ENCODE results near the gene HGS. TPM values are rescaled to one million over a fixed set of nuclear protein-coding genes. Genes with fewer than 3 reads are reported as not detected.
A peak's percentile ranks its signal among the peaks of the same experiment; 100 is the strongest.

HGS gene
- polyA plus RNA-seq, 1 donor from 2014 or later: 81.1 TPM

DNA sequence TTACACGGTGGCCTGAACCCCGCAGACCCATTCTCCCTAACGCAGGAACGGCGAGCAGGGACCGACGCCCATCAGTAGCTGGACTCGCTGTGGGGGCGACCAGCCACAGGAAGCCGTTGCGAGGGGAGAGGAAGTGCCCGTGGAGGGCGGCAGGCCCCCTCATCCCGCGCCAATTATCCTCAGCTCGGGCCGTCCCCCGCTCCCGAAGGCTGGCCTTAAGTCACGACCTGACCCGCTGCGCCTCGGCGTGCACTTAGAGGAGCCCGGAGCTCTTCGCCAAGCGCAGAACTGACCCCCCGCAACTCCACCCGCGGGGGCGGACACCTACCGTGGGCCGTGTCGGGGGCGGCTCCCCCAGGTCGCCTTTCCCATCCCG is 615 bp upstream of the HGS start:
- H3K4me3 ChIP-seq (ENCODE audit: low read length): peak overlapping the region; percentile 100
- H2AFZ ChIP-seq (ENCODE audit: low read depth, low read length): peak overlapping the region; percentile 33
- TF ChIP-seq POLR2AphosphoS5 (IDR thresholded peaks at IDR 0.05) (no peak), RAD21 (conservative IDR thresholded peaks at IDR 0.05) (no peak), CTCF (IDR thresholded peaks at IDR 0.05; ENCODE audit: poor library complexity, severe bottlenecking) (no peak), TAF1 (IDR thresholded peaks at IDR 0.05; ENCODE audit: low read depth) (no peak), SMC3 (conservative IDR thresholded peaks at IDR 0.05; ENCODE audit: poor library complexity) (no peak)
- TF ChIP-seq, protein P1, sequence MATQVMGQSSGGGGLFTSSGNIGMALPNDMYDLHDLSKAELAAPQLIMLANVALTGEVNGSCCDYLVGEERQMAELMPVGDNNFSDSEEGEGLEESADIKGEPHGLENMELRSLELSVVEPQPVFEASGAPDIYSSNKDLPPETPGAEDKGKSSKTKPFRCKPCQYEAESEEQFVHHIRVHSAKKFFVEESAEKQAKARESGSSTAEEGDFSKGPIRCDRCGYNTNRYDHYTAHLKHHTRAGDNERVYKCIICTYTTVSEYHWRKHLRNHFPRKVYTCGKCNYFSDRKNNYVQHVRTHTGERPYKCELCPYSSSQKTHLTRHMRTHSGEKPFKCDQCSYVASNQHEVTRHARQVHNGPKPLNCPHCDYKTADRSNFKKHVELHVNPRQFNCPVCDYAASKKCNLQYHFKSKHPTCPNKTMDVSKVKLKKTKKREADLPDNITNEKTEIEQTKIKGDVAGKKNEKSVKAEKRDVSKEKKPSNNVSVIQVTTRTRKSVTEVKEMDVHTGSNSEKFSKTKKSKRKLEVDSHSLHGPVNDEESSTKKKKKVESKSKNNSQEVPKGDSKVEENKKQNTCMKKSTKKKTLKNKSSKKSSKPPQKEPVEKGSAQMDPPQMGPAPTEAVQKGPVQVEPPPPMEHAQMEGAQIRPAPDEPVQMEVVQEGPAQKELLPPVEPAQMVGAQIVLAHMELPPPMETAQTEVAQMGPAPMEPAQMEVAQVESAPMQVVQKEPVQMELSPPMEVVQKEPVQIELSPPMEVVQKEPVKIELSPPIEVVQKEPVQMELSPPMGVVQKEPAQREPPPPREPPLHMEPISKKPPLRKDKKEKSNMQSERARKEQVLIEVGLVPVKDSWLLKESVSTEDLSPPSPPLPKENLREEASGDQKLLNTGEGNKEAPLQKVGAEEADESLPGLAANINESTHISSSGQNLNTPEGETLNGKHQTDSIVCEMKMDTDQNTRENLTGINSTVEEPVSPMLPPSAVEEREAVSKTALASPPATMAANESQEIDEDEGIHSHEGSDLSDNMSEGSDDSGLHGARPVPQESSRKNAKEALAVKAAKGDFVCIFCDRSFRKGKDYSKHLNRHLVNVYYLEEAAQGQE (IDR thresholded peaks at IDR 0.05; ENCODE audit: borderline replicate concordance): no peak
- peak overlapping the region; percentile 63 for H3K4me2 ChIP-seq (ENCODE audit: low read length)
- no peaks in the 10 kb centered on the region for H3K9me3 ChIP-seq (ENCODE audit: low read length)
- H3K27ac ChIP-seq (ENCODE audit: low read length): peak overlapping the region; percentile 92
- no peaks in the 10 kb centered on the region for H3K27me3 ChIP-seq (ENCODE audit: insufficient read depth, low read depth, low read length)
- H3K36me3 ChIP-seq (ENCODE audit: insufficient read depth, low read length): no peaks in the 10 kb centered on the region
- no peaks in the 10 kb centered on the region for H3K9me2 ChIP-seq (ENCODE audit: insufficient read depth, low read length)
- no peaks in the 10 kb centered on the region for H3F3A ChIP-seq (ENCODE audit: insufficient read depth, low read length, poor library complexity, severe bottlenecking)
- H4K20me1 ChIP-seq (ENCODE audit: insufficient read depth): peaks cover 7% of the 10 kb centered on the region
- H3K79me2 ChIP-seq (replicated peaks; ENCODE audit: insufficient read depth, low read length): peaks cover 37% of the 10 kb centered on the region
- peak overlapping the region; percentile 98 for H3K9ac ChIP-seq (ENCODE audit: low read length)

DNA sequence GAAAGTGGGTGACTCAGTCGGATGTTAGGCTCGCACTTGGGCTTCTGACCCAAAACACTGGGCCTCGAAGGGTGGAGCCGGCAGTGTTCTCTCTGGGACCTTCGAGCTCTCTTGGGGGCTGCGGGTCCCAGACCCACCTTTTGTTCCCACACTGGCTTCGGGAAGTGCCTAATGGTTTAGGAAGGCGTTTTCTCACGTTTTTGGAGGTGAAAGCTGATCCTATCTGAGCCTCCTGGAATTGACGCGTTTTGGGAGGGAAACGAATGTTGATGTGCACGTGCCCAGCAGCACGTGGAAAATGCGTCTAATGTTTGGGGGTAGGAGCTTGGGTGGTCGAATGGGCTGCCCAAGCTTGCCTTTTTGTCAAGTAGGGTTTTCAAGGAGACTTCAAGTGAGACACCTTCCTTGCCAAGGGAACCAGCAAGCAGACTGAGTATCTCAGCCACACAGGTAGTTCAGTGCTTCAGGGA is 666 bp downstream of the HGS start:
- peaks cover 37% of the 10 kb centered on the region for H3K79me2 ChIP-seq (replicated peaks; ENCODE audit: insufficient read depth, low read length)
- H3K4me3 ChIP-seq (ENCODE audit: low read length): peak overlapping the region; percentile 100
- peak overlapping the region; percentile 89 for H3K4me2 ChIP-seq (ENCODE audit: low read length)
- H3K9ac ChIP-seq (ENCODE audit: low read length): peak overlapping the region; percentile 80
- H3K27me3 ChIP-seq (ENCODE audit: insufficient read depth, low read depth, low read length): no peaks in the 10 kb centered on the region
- H3K36me3 ChIP-seq (ENCODE audit: insufficient read depth, low read length): no peaks in the 10 kb centered on the region
- H2AFZ ChIP-seq (ENCODE audit: low read depth, low read length): no peak overlapping the region
- no peaks in the 10 kb centered on the region for H3F3A ChIP-seq (ENCODE audit: insufficient read depth, low read length, poor library complexity, severe bottlenecking)
- peaks cover 7% of the 10 kb centered on the region for H4K20me1 ChIP-seq (ENCODE audit: insufficient read depth)
- H3K9me2 ChIP-seq (ENCODE audit: insufficient read depth, low read length): no peaks in the 10 kb centered on the region
- TF ChIP-seq TAF1 (IDR thresholded peaks at IDR 0.05; ENCODE audit: low read depth) (no peak), SMC3 (conservative IDR thresholded peaks at IDR 0.05; ENCODE audit: poor library complexity) (no peak), CTCF (IDR thresholded peaks at IDR 0.05; ENCODE audit: poor library complexity, severe bottlenecking) (no peak), RAD21 (conservative IDR thresholded peaks at IDR 0.05) (no peak)
- H3K9me3 ChIP-seq (ENCODE audit: low read length): no peaks in the 10 kb centered on the region
- H3K27ac ChIP-seq (ENCODE audit: low read length): no peak overlapping the region
